ENCODE results near the gene CBLB.

The CBLB gene

DNA sequence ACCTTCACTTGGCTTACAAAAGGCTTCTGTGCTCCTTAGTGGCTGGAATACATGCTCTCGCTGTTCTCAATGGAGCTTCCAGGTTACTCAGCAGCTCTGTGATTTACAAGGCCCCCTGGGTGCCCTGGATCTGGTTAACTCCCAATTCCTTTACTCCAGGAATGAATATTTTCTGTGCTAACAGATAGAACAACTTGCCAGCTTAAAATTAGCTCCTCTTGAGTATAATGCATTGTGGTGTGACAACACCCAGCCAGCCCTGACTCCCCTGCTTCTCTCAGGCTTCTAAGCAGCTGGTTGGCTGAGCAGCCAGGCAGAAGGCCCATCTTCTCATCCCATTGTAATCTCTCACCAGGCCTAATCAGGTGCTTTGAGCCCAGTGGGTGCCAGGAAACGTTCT is 255.7 kb downstream of the CBLB start:
- no peak for DNase-seq

DNA sequence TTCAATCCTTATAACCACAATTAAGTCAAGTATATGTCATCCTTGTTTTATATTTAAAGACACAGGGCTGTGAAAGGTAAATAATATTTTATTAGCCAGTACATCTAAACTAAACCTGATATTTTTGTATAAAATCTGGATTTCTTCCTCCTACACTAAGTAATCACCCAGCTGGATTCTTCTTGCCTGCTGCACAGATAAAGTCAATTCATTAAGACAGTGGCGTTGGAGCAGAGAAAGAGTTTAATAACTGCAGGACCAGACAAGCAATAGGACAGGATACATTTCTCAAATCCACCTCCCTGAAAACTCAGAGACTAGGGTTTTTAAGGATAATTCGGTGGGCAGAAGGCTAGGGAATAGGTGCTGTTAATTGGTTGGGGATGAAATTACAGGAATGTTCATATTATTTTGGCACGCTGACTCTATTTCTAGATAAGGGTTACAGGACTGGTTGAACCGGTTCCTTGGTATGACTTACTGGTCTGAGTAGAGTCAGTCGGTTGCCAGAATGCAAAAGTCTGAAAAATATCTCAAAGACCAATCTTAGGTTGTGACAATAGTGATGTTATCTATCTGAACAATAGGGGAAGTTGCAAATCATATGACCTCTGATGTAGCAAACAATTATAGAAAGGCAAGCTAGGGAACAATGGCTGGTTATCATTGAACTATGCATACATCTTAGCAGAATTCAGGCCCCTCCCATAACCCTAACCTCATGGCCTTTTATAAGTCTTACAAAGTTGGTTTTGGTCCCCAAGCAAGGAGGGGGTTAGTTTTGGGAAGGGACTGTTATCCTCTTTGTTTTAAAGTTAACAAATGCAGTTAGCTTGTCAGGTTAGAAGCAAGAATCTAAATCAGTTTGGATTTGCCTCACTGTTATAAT is 257.3 kb downstream of the CBLB start:
- no peak for DNase-seq

DNA sequence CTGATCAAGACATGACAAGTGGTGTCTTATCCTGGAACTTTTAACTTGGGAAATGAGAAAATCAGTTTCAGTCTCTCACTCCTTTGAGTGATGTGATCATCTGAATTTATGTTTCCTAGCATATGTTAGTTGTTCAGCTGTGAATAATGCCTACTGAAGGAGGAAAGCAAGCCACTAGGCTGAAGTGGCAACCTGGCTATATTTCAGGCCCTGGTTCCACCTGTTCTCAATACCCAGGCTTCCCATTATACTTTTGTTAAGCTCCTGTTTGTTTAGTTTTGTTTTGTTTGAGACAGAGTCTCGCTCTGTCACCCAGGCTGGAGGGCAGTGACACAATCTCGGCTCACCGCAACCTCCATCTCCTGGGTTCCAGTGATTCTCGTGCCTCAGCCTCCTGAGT is 258.3 kb downstream of the CBLB start:
- no peak for DNase-seq

DNA sequence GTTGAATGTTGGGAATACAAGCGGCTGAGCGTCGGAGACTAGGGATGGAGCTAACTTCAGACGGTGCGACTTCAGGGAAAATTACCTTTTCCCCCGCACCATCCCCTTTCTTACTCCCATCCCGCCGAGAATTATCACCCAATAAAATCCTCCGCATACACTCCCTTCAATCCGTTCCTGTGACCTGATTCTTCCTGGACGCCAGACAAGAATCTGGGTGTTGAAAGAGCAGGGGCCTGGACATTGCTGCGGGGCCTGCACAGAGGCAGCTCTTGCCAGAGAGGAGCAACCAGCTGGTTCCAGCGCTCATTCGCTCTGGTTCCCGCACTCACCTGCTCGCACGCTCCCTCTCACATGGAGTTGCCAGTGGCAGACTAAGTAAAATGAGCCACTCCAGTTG is 260.2 kb downstream of the CBLB start:
- DNase-seq = no peak

DNA sequence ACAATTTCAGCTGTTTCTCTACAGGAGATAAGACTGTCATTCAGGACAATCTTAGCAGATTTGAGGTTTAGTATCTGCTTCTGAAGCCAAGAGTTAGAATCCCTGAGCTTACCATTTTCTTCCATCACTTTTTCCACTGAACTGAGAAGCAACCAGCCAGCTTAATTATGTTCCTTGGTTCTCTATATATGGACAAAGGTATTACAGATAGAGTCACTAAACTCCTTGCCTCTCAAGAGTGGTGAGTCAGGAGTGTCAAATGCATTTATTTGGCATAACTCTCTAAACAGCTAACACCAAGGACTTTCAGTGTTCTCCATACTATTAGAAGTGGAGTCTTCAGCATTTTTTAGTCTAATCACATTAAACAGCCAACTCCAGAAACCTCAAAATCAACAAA is 262.8 kb downstream of the CBLB start:
- no peak for DNase-seq

Measured in NCI-H2107 (cell line).